ENCODE measurements around the gene PSMD3.
"Not testable (repeated sequence)": the region's sequence is repeated elsewhere in the genome, so short reads cannot be mapped to it uniquely, and the experiment has no call there.

PSMD3 gene

DNA sequence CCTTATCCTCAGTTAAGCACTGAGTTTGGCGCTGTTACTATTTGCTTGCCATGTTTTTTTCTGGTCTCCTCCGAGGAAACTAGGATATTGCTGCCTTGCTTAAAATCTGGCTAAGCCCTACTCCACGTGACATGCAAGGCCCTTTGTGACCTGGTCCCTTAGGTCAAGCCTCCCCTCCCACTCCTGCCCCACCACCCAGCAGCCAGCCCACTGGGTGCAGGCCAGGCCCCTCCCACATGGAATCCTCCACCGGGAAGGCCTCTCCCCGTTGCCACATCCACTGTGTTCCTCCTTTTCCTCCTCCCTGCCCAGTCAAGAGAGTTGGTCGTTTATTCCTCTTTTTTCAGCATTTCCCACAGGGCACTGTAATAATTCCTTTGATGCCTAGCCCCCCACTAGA lies 16.2 kb downstream of the PSMD3 start:
- DNase-seq (ENCODE audit: low spot score), result no peak

DNA sequence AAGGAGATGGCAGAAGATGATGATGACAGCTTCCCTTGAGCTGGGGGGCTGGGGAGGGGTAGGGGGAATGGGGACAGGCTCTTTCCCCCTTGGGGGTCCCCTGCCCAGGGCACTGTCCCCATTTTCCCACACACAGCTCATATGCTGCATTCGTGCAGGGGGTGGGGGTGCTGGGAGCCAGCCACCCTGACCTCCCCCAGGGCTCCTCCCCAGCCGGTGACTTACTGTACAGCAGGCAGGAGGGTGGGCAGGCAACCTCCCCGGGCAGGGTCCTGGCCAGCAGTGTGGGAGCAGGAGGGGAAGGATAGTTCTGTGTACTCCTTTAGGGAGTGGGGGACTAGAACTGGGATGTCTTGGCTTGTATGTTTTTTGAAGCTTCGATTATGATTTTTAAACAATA lies 16.9 kb downstream of the PSMD3 start:
- no peak for DNase-seq (ENCODE audit: low spot score)

DNA sequence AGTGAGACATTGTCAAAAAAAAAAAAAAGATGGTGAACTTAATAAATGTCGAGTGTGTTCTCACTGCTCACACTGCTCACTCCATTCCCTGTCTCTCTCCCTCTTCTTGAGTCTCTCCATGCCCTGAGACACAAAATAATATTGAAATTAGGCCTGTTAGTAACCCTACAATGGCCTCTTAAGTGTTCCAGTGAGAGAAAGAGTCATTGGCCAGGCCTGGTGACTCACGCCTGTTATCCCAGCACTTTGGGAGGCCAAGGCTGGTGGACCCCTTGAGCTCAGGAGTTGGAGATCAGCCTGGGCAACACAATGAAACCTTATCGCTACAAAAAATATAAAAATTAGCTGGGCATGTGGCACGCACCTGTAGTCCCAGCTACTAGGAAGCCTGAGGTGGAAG lies 18.5 kb downstream of the PSMD3 start:
- no peak for DNase-seq (ENCODE audit: low spot score)

- no peak for DNase-seq (ENCODE audit: low spot score)
Measured at GRCh38 chr17:40000161-40000560, 19.6 kb downstream of the PSMD3 start.

DNA sequence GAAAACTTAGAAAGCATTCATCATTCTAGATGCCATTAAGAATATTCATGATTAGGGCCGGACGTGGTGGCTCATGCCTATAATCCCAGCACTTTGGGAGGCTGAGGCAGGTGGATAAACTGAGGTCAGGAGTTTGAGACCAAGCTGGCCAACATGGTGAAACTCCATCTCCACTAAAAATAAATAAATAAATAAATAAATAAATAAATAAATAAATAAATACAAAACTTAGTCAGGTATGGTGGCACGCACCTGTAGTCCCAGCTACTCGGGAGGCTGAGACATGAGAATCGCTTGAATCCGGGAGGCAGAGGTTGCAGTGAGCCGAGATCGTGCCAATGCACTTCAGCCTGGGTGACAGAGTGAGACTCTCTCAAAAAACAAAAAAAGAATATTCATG lies 20.7 kb downstream of the PSMD3 start:
- DNase-seq (ENCODE audit: low spot score), result not testable (repeated sequence)

GRCh38 chr17:40004072-40004471 lies 23.5 kb downstream of the PSMD3 start:
- DNase-seq (ENCODE audit: low spot score), result no peak

DNA sequence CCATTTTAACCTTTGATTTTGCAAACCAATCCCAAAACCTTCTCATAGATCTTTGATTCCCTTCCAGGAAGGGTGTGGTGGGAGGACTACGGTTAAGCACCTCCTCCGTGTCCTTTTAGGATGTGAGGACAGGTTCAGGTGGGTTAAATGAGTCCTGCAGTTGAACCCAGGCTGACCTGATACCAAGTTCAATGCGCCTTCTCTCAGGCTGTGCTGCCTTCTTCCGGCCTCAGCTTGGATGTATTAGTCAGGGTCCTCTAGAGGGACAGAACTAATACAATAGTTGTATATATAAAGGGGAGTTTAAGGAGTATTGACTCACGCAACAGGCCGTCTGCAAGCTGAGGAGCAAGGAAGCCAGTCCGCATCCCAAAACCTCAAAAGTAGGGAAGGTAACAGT lies 24.1 kb downstream of the PSMD3 start:
- DNase-seq (ENCODE audit: low spot score), result no peak

- no peak for DNase-seq (ENCODE audit: low spot score)
Measured at GRCh38 chr17:40005520-40005919, 24.9 kb downstream of the PSMD3 start.

DNA sequence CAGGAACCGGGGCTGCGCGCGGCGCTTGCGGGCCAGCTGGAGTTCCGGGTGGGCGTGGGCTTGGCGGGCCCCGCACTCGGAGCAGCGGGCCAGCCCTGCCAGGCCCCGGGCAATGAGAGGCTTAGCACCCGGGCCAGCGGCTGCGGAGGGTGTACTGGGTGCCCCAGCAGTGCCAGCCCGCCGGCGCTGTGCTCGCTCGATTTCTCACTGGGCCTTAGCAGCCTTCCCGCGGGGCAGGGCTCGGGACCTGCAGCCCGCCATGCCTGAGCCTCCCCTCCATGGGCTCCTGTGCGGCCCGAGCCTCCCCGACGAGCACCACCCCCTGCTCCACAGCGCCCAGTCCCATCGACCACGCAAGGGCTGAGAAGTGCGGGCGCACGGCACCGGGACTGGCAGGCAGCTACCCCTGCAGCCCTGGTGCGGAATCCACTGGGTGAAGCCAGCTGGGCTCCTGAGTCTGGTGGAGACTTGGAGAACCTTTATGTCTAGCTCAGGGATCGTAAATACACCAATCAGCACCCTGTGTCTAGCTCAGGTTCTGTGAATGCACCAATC lies 30.4 kb downstream of the PSMD3 start:
- DNase-seq (ENCODE audit: low spot score), result not testable (repeated sequence)

- DNase-seq (ENCODE audit: low spot score), result not testable (repeated sequence)
Measured at GRCh38 chr17:40012017-40012647, 31.5 kb downstream of the PSMD3 start.

DNA sequence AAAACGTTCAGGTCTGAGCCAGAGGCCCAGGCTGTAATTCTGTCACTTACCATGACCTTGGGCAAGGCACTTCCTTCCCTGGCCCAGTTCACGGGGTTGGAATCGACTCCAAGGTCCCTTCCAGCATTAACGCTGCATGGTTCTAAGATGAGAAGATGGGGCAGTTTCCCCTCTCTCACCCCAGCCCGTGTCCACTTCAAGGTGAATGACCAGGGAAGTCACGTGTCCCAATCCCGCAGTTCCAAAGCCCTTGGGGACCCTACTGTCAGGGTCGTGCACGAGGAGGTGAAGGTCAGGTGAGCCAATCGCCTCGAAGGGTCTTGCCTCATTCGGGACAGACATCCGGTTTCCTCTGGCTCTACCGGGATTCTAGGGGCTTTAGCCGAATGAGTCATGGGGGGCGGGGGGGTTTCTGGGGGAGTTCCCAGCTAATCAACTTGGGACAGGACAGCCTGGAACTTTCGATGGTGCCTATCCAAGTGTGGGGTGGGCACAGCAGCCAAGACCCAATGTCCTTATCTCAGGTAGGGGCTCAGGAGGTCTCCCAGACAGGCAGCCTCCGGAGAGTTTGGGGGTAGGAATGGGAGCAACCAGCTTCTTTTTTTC lies 33.9 kb downstream of the PSMD3 start:
- DNase-seq (ENCODE audit: low spot score), result no peak

DNA sequence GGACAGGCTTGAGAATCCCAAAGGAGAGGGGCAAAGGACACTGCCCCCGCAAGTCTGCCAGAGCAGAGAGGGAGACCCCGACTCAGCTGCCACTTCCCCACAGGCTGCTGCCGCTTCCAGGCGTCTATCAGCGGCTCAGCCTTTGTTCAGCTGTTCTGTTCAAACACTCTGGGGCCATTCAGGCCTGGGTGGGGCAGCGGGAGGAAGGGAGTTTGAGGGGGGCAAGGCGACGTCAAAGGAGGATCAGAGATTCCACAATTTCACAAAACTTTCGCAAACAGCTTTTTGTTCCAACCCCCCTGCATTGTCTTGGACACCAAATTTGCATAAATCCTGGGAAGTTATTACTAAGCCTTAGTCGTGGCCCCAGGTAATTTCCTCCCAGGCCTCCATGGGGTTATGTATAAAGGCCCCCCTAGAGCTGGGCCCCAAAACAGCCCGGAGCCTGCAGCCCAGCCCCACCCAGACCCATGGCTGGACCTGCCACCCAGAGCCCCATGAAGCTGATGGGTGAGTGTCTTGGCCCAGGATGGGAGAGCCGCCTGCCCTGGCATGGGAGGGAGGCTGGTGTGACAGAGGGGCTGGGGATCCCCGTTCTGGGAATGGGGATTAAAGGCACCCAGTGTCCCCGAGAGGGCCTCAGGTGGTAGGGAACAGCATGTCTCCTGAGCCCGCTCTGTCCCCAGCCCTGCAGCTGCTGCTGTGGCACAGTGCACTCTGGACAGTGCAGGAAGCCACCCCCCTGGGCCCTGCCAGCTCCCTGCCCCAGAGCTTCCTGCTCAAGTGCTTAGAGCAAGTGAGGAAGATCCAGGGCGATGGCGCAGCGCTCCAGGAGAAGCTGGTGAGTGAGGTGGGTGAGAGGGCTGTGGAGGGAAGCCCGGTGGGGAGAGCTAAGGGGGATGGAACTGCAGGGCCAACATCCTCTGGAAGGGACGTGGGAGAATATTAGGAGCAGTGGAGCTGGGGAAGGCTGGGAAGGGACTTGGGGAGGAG lies 34.7 kb downstream of the PSMD3 start, which contains the start of gene CSF3:
Gene CSF3 (plus strand): TSS at position 436 of the 993 bp plus-strand sequence. CDS start 35 bp downstream, at position 471.
- DNase-seq (ENCODE audit: low spot score), result no peak

DNA sequence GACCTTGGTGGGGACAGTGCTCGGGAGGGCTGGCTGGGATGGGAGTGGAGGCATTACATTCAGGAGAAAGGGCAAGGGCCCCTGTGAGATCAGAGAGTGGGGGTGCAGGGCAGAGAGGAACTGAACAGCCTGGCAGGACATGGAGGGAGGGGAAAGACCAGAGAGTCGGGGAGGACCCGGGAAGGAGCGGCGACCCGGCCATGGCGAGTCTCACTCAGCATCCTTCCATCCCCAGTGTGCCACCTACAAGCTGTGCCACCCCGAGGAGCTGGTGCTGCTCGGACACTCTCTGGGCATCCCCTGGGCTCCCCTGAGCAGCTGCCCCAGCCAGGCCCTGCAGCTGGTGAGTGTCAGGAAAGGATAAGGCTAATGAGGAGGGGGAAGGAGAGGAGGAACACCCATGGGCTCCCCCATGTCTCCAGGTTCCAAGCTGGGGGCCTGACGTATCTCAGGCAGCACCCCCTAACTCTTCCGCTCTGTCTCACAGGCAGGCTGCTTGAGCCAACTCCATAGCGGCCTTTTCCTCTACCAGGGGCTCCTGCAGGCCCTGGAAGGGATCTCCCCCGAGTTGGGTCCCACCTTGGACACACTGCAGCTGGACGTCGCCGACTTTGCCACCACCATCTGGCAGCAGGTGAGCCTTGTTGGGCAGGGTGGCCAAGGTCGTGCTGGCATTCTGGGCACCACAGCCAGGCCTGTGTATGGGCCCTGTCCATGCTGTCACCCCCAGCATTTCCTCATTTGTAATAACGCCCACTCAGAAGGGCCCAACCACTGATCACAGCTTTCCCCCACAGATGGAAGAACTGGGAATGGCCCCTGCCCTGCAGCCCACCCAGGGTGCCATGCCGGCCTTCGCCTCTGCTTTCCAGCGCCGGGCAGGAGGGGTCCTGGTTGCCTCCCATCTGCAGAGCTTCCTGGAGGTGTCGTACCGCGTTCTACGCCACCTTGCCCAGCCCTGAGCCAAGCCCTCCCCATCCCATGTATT lies 35.7 kb downstream of the PSMD3 start:
- no peak for DNase-seq (ENCODE audit: low spot score)

- no peak for DNase-seq (ENCODE audit: low spot score)
Measured at GRCh38 chr17:40017422-40018080, 36.9 kb downstream of the PSMD3 start.

DNA sequence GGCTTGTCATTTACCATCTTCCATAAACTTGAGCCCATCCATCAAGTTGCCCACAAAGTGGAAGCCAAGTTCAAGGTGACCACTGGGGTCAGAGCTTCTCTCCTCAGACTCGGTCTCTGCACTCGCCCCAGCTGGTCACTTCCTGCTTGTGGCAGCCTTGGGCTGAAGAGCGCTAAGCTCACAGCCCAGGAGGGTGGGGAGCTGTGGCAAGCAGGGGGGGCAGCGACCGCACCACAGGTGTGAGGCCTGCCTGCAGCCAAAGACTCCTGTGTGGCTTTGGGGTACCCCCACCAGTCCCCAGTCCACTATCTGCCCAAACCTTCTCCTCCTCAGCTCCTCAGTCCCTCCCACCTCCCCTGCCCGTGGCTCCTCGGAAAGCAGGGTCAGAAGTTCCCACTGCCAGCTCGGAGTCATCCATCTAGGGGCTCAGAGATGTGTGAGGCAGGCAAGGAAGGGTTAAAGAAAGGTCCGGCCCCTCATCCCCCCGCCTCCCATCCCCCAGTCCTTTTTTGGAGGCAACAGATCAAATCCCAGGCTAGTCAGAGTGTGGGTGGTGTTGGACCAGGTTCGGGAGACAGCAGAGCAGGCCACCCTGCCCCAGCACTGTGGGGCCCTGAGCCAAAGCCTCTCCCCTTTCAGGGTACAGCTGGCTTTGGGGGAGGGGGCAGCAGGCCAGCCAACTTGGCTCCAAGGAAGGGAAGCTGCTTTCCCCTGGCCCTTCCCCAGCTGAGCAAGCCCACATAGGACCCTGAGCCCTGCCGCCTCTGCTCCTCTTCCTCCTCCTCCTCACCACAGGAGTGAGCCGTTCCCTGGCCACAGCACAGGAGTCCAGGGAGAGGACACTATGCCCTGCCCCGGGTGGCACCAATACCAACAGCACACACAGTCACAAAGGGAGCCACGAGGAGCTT lies 37.9 kb downstream of the PSMD3 start:
- DNase-seq (ENCODE audit: low spot score), result no peak

- no peak for DNase-seq (ENCODE audit: low spot score)
Measured at GRCh38 chr17:40019140-40019991, 38.8 kb downstream of the PSMD3 start.

DNA sequence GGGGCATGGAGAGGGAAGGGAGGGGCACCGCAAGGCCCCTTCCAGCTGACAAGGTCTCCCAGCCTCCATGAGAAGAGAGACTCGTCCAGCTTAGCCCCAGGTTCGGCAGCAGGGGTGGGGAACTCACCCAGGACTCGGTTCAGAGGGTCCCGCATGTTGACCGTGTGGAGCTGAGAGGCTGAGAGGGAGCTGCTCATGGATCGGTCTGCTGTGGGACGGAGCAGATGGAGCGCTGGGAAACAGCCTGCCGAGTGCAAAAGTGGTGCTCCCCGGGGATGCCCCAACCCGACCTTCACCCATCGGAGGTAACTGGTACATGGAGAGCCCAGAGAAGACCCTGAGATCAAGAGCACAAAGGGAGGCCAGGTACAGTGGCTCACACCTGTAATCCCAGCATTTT lies 39.5 kb downstream of the PSMD3 start:
- no peak for DNase-seq (ENCODE audit: low spot score)

DNA sequence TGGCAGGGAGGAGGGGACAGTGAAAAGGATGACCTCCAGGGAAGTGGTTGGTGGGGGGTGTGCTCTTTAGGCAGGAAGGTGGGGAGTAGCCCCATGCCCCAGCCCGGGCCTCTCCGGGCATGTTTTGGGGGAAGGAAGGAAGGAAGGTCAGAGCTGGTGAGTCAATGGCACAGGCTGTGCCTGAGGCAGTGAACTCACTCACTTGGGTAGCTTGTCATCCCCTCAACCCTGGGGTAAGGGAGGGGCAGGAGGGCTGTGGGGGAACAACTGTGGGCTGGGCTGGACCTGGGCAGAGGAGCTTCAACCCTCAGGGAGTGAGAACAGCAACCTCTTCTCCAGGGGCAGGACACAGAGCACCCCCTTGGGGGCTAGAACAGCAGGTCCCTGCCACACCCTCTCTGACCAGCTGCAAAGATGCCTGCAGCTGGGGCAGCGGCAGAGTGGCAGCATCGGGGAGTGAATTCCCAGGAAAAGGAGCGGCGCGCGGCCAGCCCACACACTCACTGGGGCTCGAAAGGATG lies 40.9 kb downstream of the PSMD3 start:
- no peak for DNase-seq (ENCODE audit: low spot score)
